Ovary (tissue), 3 donors: Measurements from ENCODE around the gene SRP72.

Source experiments
- EP300 ChIP-seq: sonication (generic); formaldehyde crosslinking; IDR thresholded peaks from one replicate; pipeline ENCODE4 v1.6.1; 2017; ENCODE audit warnings: antibody characterized with exemption
- POLR2A ChIP-seq: fragments of 450-650 bp; IDR thresholded peaks from one replicate; pipeline ENCODE4 v1.6.1; 2017; ENCODE audit warnings: antibody characterized with exemption, mild to moderate bottlenecking, moderate library complexity
- TF ChIP-seq, protein P1 (sequence below), 3 donors: fragments of 450-650 bp in 2 of 3; fragments of 200-600 bp in 1 of 3; IDR thresholded peaks; one replicate each; pipeline versions ENCODE4 v1.5.1 to v1.8.0; 2016 to 2022; ENCODE audit warnings: antibody characterized with exemption in 3 of 3, mild to moderate bottlenecking in 1 of 3
- donor health status: DM: no; HTN: no; CAD: no.

DNA sequence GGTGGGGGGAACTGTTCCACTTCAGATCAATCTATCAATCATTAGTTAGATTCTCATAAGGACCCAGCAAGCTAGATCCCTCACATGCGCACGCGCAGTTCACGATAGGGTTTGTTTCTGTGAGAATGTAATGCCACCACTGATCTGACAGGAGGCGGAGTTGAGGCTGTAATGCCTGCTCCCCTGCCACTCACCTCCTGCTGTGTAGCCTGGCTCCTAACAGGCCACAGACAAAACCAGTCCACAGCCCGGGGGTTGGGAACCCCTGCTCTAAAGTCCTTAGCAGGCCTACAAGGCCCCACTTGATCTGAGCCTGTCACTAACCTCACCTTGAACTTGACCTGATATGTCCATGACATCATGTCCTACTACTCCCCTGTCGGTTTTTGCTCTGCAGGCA lies 68.5 kb downstream of the SRP72 start:
- TF ChIP-seq, protein P1, sequence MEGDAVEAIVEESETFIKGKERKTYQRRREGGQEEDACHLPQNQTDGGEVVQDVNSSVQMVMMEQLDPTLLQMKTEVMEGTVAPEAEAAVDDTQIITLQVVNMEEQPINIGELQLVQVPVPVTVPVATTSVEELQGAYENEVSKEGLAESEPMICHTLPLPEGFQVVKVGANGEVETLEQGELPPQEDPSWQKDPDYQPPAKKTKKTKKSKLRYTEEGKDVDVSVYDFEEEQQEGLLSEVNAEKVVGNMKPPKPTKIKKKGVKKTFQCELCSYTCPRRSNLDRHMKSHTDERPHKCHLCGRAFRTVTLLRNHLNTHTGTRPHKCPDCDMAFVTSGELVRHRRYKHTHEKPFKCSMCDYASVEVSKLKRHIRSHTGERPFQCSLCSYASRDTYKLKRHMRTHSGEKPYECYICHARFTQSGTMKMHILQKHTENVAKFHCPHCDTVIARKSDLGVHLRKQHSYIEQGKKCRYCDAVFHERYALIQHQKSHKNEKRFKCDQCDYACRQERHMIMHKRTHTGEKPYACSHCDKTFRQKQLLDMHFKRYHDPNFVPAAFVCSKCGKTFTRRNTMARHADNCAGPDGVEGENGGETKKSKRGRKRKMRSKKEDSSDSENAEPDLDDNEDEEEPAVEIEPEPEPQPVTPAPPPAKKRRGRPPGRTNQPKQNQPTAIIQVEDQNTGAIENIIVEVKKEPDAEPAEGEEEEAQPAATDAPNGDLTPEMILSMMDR (IDR thresholded peaks at IDR 0.05) = no peak
- TF ChIP-seq POLR2A (no peak), EP300 (no peak)
